A673 (cell line): Measurements from ENCODE around the gene HBE1. TPM values are rescaled to one million over a fixed set of nuclear protein-coding genes. Genes with fewer than 3 reads are reported as not detected.

Experiments
- BruUV-seq: library from RNA; stranded (reverse); fragments of 400-500 nt; replicated peaks from 2 replicates; lab custom pipeline; 2021; lab: Mats Ljungman, UMichigan
- CTCF ChIA-PET: fragments of 300-600 bp; sonication (Branson Sonifier 250); formaldehyde crosslinking; loops from one replicate; lab custom pipeline; 2022; ENCODE audit warnings: antibody characterized with exemption; lab: Charles Lee
- POLR2A ChIA-PET: fragments of 300-600 bp; sonication (Branson Sonifier 250); formaldehyde crosslinking; loops from one replicate; lab custom pipeline; 2022; ENCODE audit warnings: antibody characterized with exemption; ENCODE audit not compliant: low non-redundant PET; lab: Charles Lee
- DNase-seq: peaks from one replicate; pipeline ENCODE4 v3.0.0-alpha.2; 2015; ENCODE audit warnings: low spot score
- H3K27ac ChIP-seq: fragments of 200-600 bp; sonication (generic); 2 replicates; pipeline ENCODE4 v1.5.1; 2016; ENCODE audit warnings: mixed run types, low read depth, mild to moderate bottlenecking, mixed read lengths, antibody characterized with exemption, low read length; ENCODE audit not compliant: poor library complexity, severe bottlenecking
- H3K27me3 ChIP-seq: fragments of 200-600 bp; sonication (generic); replicated peaks from 2 replicates; pipeline ENCODE4 v1.6.1; 2017; ENCODE audit warnings: mixed run types, low read depth, mild to moderate bottlenecking, mixed read lengths, antibody characterized with exemption, low read length; ENCODE audit not compliant: insufficient read depth, poor library complexity
- H3K36me3 ChIP-seq: fragments of 200-600 bp; sonication (generic); 2 replicates; pipeline ENCODE4 v1.6.1; 2016; ENCODE audit warnings: mixed run types, mild to moderate bottlenecking, mixed read lengths, antibody characterized with exemption, low read length; ENCODE audit not compliant: insufficient read depth, poor library complexity, severe bottlenecking
- H3K4me1 ChIP-seq: fragments of 200-600 bp; sonication (generic); 2 replicates; pipeline ENCODE4 v1.6.1; 2017; ENCODE audit warnings: mixed run types, mild to moderate bottlenecking, mixed read lengths, antibody characterized with exemption, low read length; ENCODE audit not compliant: insufficient read depth, poor library complexity, severe bottlenecking
- H3K4me3 ChIP-seq: fragments of 200-600 bp; sonication (generic); 2 replicates; pipeline ENCODE4 v1.5.1; 2016; ENCODE audit warnings: low read depth, mixed run types, mild to moderate bottlenecking, mixed read lengths, low read length; ENCODE audit not compliant: poor library complexity, severe bottlenecking
- H3K9me3 ChIP-seq: fragments of 200-600 bp; sonication (generic); 2 replicates; pipeline ENCODE4 v1.6.1; 2016; ENCODE audit warnings: mixed run types, low read depth, mild to moderate bottlenecking, mixed read lengths, antibody characterized with exemption, low read length; ENCODE audit not compliant: poor library complexity, severe bottlenecking
- CTCF ChIP-seq: fragments of 300-800, 200-600 bp; sonication (generic); conservative IDR thresholded peaks from 2 replicates; pipeline ENCODE4 v1.5.1; 2017; ENCODE audit warnings: low read depth, mild to moderate bottlenecking, antibody characterized with exemption, low read length, moderate library complexity, mixed read lengths
- EZH2 ChIP-seq: fragments of 200-600 bp; sonication (generic); IDR thresholded peaks from 2 replicates; pipeline ENCODE4 v1.6.1; 2017; ENCODE audit warnings: borderline replicate concordance, low read depth, mild to moderate bottlenecking, mixed read lengths, antibody characterized with exemption, low read length; ENCODE audit not compliant: poor library complexity, severe bottlenecking
- intact Hi-C: fragments of 100-400 bp; cut with micrococcal nuclease; formaldehyde crosslinking; loops from one replicate; pipeline ENCODE4 v1.10.0; 2022; ENCODE audit not compliant: unreplicated experiment
- total RNA-seq: library from RNA; stranded (reverse); gene quantifications from 2 replicates; pipeline ENCODE4 v1.2.3, GENCODE V29; 2021

Gene HBE1
- total RNA-seq, 1 experiment from 2014 or later, result not detected

GRCh38 chr11:5246772-5247471, 22.8 kb downstream of the HBE1 start:
- Histone ChIP-seq H3K4me1 (no peaks in the 10 kb centered on the region), H3K9me3 (no peaks in the 10 kb centered on the region), H3K4me3 (no peak overlapping the region), H3K27me3 (no peaks in the 10 kb centered on the region), H3K27ac (no peak overlapping the region), H3K36me3 (no peaks in the 10 kb centered on the region)
- ChIA-PET POLR2A (no interaction called here), CTCF (no interaction called here)
- TF ChIP-seq EZH2, result no peak
- no peak for TF ChIP-seq CTCF
- intact Hi-C loops, result no loop called here
- DNase-seq, result no peak
- no TSS peak for BruUV-seq

GRCh38 chr11:5245155-5245554, 24.6 kb downstream of the HBE1 start:
- Histone ChIP-seq H3K36me3 (no peaks in the 10 kb centered on the region), H3K27ac (no peak overlapping the region), H3K4me3 (no peak overlapping the region), H3K27me3 (no peaks in the 10 kb centered on the region), H3K4me1 (no peaks in the 10 kb centered on the region), H3K9me3 (no peaks in the 10 kb centered on the region)
- intact Hi-C loops, result no loop called here
- DNase-seq, result no peak
- POLR2A ChIA-PET, result no interaction called here
- TF ChIP-seq EZH2 (no peak), CTCF (no peak)
- BruUV-seq, result no TSS peak
- CTCF ChIA-PET, result no interaction called here

- TF ChIP-seq EZH2 (no peak), CTCF (no peak)
- CTCF ChIA-PET, result no interaction called here
- Histone ChIP-seq H3K27ac (no peak overlapping the region), H3K9me3 (no peaks in the 10 kb centered on the region), H3K36me3 (no peaks in the 10 kb centered on the region), H3K4me1 (no peaks in the 10 kb centered on the region), H3K4me3 (no peak overlapping the region), H3K27me3 (no peaks in the 10 kb centered on the region)
- no peak for DNase-seq
- intact Hi-C loops, result no loop called here
- POLR2A ChIA-PET, result no interaction called here
- BruUV-seq, result no TSS peak
Measured at GRCh38 chr11:5243816-5244180, 25.9 kb downstream of the HBE1 start.
